HCT116 (cell line): ENCODE results near the gene HFM1.

Source experiments
- POLR2A ChIP-seq: IDR thresholded peaks from 2 replicates; pipeline ENCODE4 v1.7.0; 2011; ENCODE audit warnings: borderline replicate concordance; ENCODE audit not compliant: insufficient read depth, insufficient read length; ENCODE audit errors: extremely low read depth
- SP1 ChIP-seq: IDR thresholded peaks from 2 replicates; pipeline ENCODE4 v1.6.1; 2012; ENCODE audit warnings: low read depth

- TF ChIP-seq POLR2A (no peak), SP1 (no peak)
Measured at GRCh38 chr1:91386109-91386508, 18.5 kb downstream of the HFM1 start.
